Measurements from ENCODE around the gene NEUROD2.

DNA sequence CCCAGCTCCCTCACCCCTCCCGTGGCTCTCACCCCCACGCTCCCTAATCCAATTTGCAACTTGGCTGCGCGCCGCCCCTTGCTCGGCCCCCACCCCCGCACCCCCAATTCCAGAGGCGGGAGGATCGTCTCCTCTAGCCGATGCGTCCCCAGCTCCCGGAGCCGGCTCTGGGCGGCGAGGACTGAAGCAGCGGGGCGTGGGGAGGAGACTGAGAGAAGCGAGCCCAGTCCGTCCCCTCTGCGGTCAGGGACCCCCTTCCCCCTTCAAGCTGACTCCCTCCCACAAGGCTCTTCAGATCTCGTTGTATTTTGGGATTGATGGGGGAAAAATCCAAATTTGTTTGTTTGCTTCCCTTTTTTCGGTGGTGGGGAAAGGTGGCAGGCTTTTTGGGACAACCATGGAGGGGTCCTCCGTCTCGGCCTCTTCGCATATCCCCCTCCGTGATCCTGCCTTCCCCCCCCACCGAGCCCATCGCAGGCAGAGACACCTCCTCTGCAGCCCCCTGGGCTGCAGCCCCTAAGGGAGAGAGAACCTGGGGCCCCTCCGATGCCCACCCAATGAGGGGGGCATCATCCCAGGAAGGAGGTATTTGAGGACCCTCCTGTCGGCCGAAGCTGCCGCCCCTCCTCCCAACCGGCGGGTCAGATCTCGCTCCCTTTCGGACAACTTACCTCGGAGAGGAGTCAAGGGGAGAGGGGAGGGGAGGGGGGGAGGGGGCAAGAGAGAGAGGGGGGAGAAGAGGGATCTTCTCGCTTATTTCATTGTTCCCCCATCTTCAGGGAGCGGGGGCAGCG is 466 bp downstream of the NEUROD2 start:
- TF ChIP-seq, protein P1, sequence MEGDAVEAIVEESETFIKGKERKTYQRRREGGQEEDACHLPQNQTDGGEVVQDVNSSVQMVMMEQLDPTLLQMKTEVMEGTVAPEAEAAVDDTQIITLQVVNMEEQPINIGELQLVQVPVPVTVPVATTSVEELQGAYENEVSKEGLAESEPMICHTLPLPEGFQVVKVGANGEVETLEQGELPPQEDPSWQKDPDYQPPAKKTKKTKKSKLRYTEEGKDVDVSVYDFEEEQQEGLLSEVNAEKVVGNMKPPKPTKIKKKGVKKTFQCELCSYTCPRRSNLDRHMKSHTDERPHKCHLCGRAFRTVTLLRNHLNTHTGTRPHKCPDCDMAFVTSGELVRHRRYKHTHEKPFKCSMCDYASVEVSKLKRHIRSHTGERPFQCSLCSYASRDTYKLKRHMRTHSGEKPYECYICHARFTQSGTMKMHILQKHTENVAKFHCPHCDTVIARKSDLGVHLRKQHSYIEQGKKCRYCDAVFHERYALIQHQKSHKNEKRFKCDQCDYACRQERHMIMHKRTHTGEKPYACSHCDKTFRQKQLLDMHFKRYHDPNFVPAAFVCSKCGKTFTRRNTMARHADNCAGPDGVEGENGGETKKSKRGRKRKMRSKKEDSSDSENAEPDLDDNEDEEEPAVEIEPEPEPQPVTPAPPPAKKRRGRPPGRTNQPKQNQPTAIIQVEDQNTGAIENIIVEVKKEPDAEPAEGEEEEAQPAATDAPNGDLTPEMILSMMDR (conservative IDR thresholded peaks at IDR 0.05) = no peak
- TF ChIP-seq ZFX (IDR thresholded peaks at IDR 0.05) = no peak
